ENCODE measurements around the gene QRSL1.
"Not testable (repeated sequence)": the region's sequence is repeated elsewhere in the genome, so short reads cannot be mapped to it uniquely, and the experiment has no call there.

Gene QRSL1

GRCh38 chr6:106677282-106677681, 47.9 kb downstream of the QRSL1 start:
- no peak for DNase-seq (ENCODE audit: low read depth in 2 of 2)

- no peak for DNase-seq (ENCODE audit: low read depth in 2 of 2)
Observed at GRCh38 chr6:106684011-106684410, 54.6 kb downstream of the QRSL1 start.

GRCh38 chr6:106685833-106686232, 56.5 kb downstream of the QRSL1 start:
- DNase-seq (ENCODE audit: low read depth in 2 of 2): peak in 1 of 2 experiments; percentile 14

GRCh38 chr6:106688177-106688951, 59.0 kb downstream of the QRSL1 start:
- DNase-seq (ENCODE audit: low read depth in 2 of 2): no peak

- DNase-seq (ENCODE audit: low read depth in 2 of 2): no peak
Observed at GRCh38 chr6:106692112-106692818, 62.9 kb downstream of the QRSL1 start.

GRCh38 chr6:106692819-106693208, 63.4 kb downstream of the QRSL1 start:
- no peak for DNase-seq (ENCODE audit: low read depth in 2 of 2)

GRCh38 chr6:106693418-106693817, 64.0 kb downstream of the QRSL1 start:
- no peak for DNase-seq (ENCODE audit: low read depth in 2 of 2)

- DNase-seq (ENCODE audit: low read depth in 2 of 2): no peak
Observed at GRCh38 chr6:106694343-106694742, 65.0 kb downstream of the QRSL1 start.

- no peak for DNase-seq (ENCODE audit: low read depth in 2 of 2)
Observed at GRCh38 chr6:106700581-106700980, 71.2 kb downstream of the QRSL1 start.

GRCh38 chr6:106701201-106701600, 71.8 kb downstream of the QRSL1 start:
- not testable (repeated sequence) for DNase-seq (ENCODE audit: low read depth in 2 of 2)

- no peak for DNase-seq (ENCODE audit: low read depth in 2 of 2)
Observed at GRCh38 chr6:106702046-106702445, 72.7 kb downstream of the QRSL1 start.

- DNase-seq (ENCODE audit: low read depth in 2 of 2): no peak
Observed at GRCh38 chr6:106702451-106703110, 73.2 kb downstream of the QRSL1 start.

- DNase-seq (ENCODE audit: low read depth in 2 of 2): no peak
Observed at GRCh38 chr6:106704327-106704726, 74.9 kb downstream of the QRSL1 start.

GRCh38 chr6:106705156-106705555, 75.8 kb downstream of the QRSL1 start:
- DNase-seq (ENCODE audit: low read depth in 2 of 2): no peak

GRCh38 chr6:106710580-106710979, 81.2 kb downstream of the QRSL1 start:
- DNase-seq (ENCODE audit: low read depth in 2 of 2): no peak

GRCh38 chr6:106714281-106714680, 84.9 kb downstream of the QRSL1 start:
- no peak for DNase-seq (ENCODE audit: low read depth in 2 of 2)

- no peak for DNase-seq (ENCODE audit: low read depth in 2 of 2)
Observed at GRCh38 chr6:106715922-106716321, 86.5 kb downstream of the QRSL1 start.

GRCh38 chr6:106716966-106717365, 87.6 kb downstream of the QRSL1 start:
- DNase-seq (ENCODE audit: low read depth in 2 of 2): no peak

Data from fibroblast of skin of left quadriceps (primary cell).